HCT116 (cell line): Measurements from ENCODE around the gene CORO2B. TPM values are rescaled to one million over a fixed set of nuclear protein-coding genes. Genes with fewer than 3 reads are reported as not detected.

Experiments
- ATAC-seq: fragments of 200-7000 bp; cut with Tn5 transposase; 2 replicates; pipeline ENCODE4 v1.9.1; 2020; ENCODE audit warnings: mild to moderate bottlenecking, moderate library complexity
- BruUV-seq: library from RNA; stranded (reverse); fragments of 400-500 nt; replicated peaks from 2 replicates; lab custom pipeline; 2021; lab: Mats Ljungman, UMichigan
- CTCF ChIA-PET: fragments of 300-600 bp; sonication (Branson Sonifier 250); formaldehyde crosslinking; loops from one replicate; lab custom pipeline; 2021; ENCODE audit warnings: antibody characterized with exemption; lab: Charles Lee
- POLR2A ChIA-PET: fragments of 300-600, 350-600 bp; sonication (Branson Sonifier 250); formaldehyde crosslinking; loops from one replicate; lab custom pipeline; 2021; ENCODE audit warnings: antibody characterized with exemption; lab: Charles Lee
- RAD21 ChIA-PET, 2 experiments: fragments of 300-600 bp; sonication (Branson Sonifier 250); formaldehyde crosslinking; loops; one replicate each; lab custom pipeline; 2023; ENCODE audit warnings: low total read pairs in 2 of 2; ENCODE audit not compliant: uncharacterized antibody in 2 of 2, unreplicated experiment in 2 of 2, low non-redundant PET in 1 of 2; lab: Charles Lee
- DNase-seq: peaks from one replicate; pipeline ENCODE4 v3.0.0-alpha.2; 2010; ENCODE audit warnings: low read depth, low spot score
- H2AFZ ChIP-seq: fragments of 200-600 bp; shearing (Covaris generic), sonication (generic); 2 replicates; pipeline ENCODE4 v1.6.1; 2017; ENCODE audit warnings: low read depth, mixed run types, mixed read lengths, antibody characterized with exemption, low read length; ENCODE audit not compliant: poor library complexity, severe bottlenecking
- H3K27ac ChIP-seq: 2 replicates; pipeline ENCODE4 v1.5.1; 2012; ENCODE audit warnings: low read depth, low read length
- H3K27me3 ChIP-seq: fragments of 200-600 bp; sonication (generic); 2 replicates; pipeline ENCODE4 v1.6.1; 2016; ENCODE audit warnings: mixed run types, low read length, mixed read lengths; ENCODE audit not compliant: insufficient read depth
- H3K36me3 ChIP-seq, 2 experiments: fragments of 200-500 bp in 1 of 2; fragments of 200-600 bp in 1 of 2; sonication (Bioruptor generic) in 1 of 2; sonication (generic) in 1 of 2; 2 replicates each; pipeline versions ENCODE4 v1.5.1 to v1.6.1; 2014 to 2016; ENCODE audit warnings: low read length in 2 of 2, inconsistent platforms in 1 of 2, mixed read lengths in 1 of 2, mixed run types in 1 of 2; ENCODE audit not compliant: insufficient read depth in 2 of 2, control insufficient read depth in 1 of 2
- H3K4me1 ChIP-seq, 2 experiments: fragments of 200-600 bp in 1 of 2; sonication (generic) in 1 of 2; 2 replicates each; pipeline versions ENCODE4 v1.5.1 to v1.6.1; 2012 to 2017; ENCODE audit warnings: low read length in 2 of 2, inconsistent platforms in 1 of 2, mild to moderate bottlenecking in 1 of 2, mixed read lengths in 1 of 2, mixed run types in 1 of 2, moderate library complexity in 1 of 2; ENCODE audit not compliant: insufficient read depth in 2 of 2, control insufficient read depth in 1 of 2
- H3K4me2 ChIP-seq: fragments of 200-600 bp; sonication (generic); 2 replicates; pipeline ENCODE4 v1.6.1; 2017; ENCODE audit warnings: mixed run types, low read length, mixed read lengths
- H3K4me3 ChIP-seq, 2 experiments: fragments of 200-600 bp in 1 of 2; sonication (generic) in 1 of 2; replicated peaks in 1 of 2; 2 replicates each; pipeline ENCODE4 v1.5.1; 2011 to 2016; ENCODE audit warnings: low read length in 2 of 2, control low read depth in 1 of 2, low read depth in 1 of 2, mild to moderate bottlenecking in 1 of 2, mixed read lengths in 1 of 2, mixed run types in 1 of 2
- H3K79me2 ChIP-seq: fragments of 200-600 bp; sonication (generic); 2 replicates; pipeline ENCODE4 v1.6.1; 2017; ENCODE audit warnings: mild to moderate bottlenecking, mixed run types, low read length, moderate library complexity, mixed read lengths; ENCODE audit not compliant: insufficient read depth
- H3K9ac ChIP-seq: fragments of 200-600 bp; sonication (generic); 2 replicates; pipeline ENCODE4 v1.6.1; 2016; ENCODE audit warnings: low read length, mixed read lengths
- H3K9me2 ChIP-seq: fragments of 200-600 bp; sonication (generic), shearing (Covaris generic); 2 replicates; pipeline ENCODE4 v1.6.1; 2017; ENCODE audit warnings: mixed run types, mild to moderate bottlenecking, moderate library complexity; ENCODE audit not compliant: insufficient read depth
- H3K9me3 ChIP-seq, 2 experiments: fragments of 200-500 bp in 1 of 2; fragments of 200-600 bp in 1 of 2; sonication (Bioruptor generic) in 1 of 2; sonication (generic) in 1 of 2; 2 replicates each; pipeline ENCODE4 v1.6.1; 2014 to 2017; ENCODE audit warnings: low read length in 2 of 2, mixed read lengths in 2 of 2, inconsistent platforms in 1 of 2, low read depth in 1 of 2, mild to moderate bottlenecking in 1 of 2, mixed run types in 1 of 2, moderate library complexity in 1 of 2; ENCODE audit not compliant: control insufficient read depth in 1 of 2, insufficient read depth in 1 of 2
- H4K20me1 ChIP-seq: fragments of 200-600 bp; sonication (generic), shearing (Covaris generic); 2 replicates; pipeline ENCODE4 v1.6.1; 2017; ENCODE audit warnings: mixed run types, mild to moderate bottlenecking, moderate library complexity; ENCODE audit not compliant: insufficient read depth
- CEBPB ChIP-seq: IDR thresholded peaks from 2 replicates; pipeline ENCODE4 v1.6.1; 2012; ENCODE audit warnings: low read depth
- EGR1 ChIP-seq: IDR thresholded peaks from 2 replicates; pipeline ENCODE4 v1.6.1; 2012; ENCODE audit warnings: low read depth
- JUND ChIP-seq: IDR thresholded peaks from 2 replicates; pipeline ENCODE4 v1.6.1; 2012
- POLR2AphosphoS5 ChIP-seq: IDR thresholded peaks from 2 replicates; pipeline ENCODE4 v1.6.1; 2011; ENCODE audit warnings: mild to moderate bottlenecking, low read depth, low read length, moderate library complexity
- RAD21 ChIP-seq: IDR thresholded peaks from 2 replicates; pipeline ENCODE4 v1.6.1; 2012; ENCODE audit warnings: low read depth, mild to moderate bottlenecking
- SRF ChIP-seq: IDR thresholded peaks from 2 replicates; pipeline ENCODE4 v1.6.1; 2012; ENCODE audit warnings: low read depth
- TCF7L2 ChIP-seq: IDR thresholded peaks from 2 replicates; pipeline ENCODE4 v1.7.0; 2011; ENCODE audit warnings: borderline replicate concordance, inconsistent platforms; ENCODE audit not compliant: insufficient read depth, insufficient read length; ENCODE audit errors: extremely low read depth
- YY1 ChIP-seq: IDR thresholded peaks from 2 replicates; pipeline ENCODE4 v1.6.1; 2011; ENCODE audit warnings: low read length, low read depth, moderate library complexity, mild to moderate bottlenecking; ENCODE audit not compliant: insufficient replicate concordance; ENCODE audit errors: extremely low read depth
- ZFX ChIP-seq: fragments of 450-650 bp; IDR thresholded peaks from 2 replicates; pipeline ENCODE4 v1.6.1; 2017
- ZNF274 ChIP-seq: fragments of 200-500 bp; sonication (Bioruptor generic); IDR thresholded peaks from 2 replicates; pipeline ENCODE4 v1.6.1; 2014; ENCODE audit warnings: mild to moderate bottlenecking, low read depth, low read length, inconsistent platforms
- intact Hi-C: fragments of 100-400 bp; cut with micrococcal nuclease; formaldehyde crosslinking; loops from 2 replicates; pipeline ENCODE4 v1.10.0; 2022
- total RNA-seq: library from RNA; stranded (reverse); gene quantifications from one replicate; pipeline ENCODE4 v1.2.1, GENCODE V29; 2021; ENCODE audit not compliant: unreplicated experiment
- TF ChIP-seq, protein P1 (sequence below): IDR thresholded peaks from 2 replicates; pipeline ENCODE4 v1.6.1; 2012
- TF ChIP-seq, protein P2 (sequence below): IDR thresholded peaks from 2 replicates; pipeline ENCODE4 v1.6.1; 2012; ENCODE audit warnings: low read depth
- TF ChIP-seq, protein P3 (sequence below), 3 experiments: fragments of 200-600 bp in 1 of 3; sonication (generic) in 1 of 3; IDR thresholded peaks in 2 of 3; conservative IDR thresholded peaks in 1 of 3; 2 replicates each; pipeline ENCODE4 v1.5.1; 2012 to 2017; ENCODE audit warnings: low read depth in 2 of 3, low read length in 2 of 3, antibody characterized with exemption in 1 of 3, borderline replicate concordance in 1 of 3, control low read depth in 1 of 3, mild to moderate bottlenecking in 1 of 3, mixed read lengths in 1 of 3, mixed run types in 1 of 3, moderate library complexity in 1 of 3; ENCODE audit not compliant: insufficient read depth in 1 of 3
- TF ChIP-seq, protein P4 (sequence below): IDR thresholded peaks from 2 replicates; pipeline ENCODE4 v1.6.1; 2012

Gene CORO2B
- total RNA-seq, 1 experiment from 2014 or later, result 2.8 TPM

DNA sequence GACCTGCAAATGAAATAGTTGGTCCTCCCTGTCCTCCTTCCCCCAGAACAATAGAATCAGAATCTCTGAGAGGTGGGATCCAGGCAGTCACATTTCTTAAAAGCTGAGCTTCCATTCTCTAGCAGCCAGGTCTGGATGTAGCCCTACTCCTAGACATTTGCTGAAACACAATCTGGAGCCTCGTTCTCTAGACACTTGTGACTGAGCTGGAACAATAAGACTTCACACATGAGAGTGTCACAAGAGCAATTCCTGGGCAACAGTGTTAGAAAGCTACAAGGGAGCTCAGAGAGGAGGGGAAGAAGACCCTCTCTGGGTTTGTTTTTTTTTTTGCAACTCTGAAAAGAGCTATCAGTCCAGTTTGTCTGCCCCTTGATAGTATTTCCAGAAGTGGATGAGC, 14.5 kb downstream of the CORO2B start:
- Histone ChIP-seq H3K9me3 (no peaks in the 10 kb centered on the region), H3K36me3 (no peaks in the 10 kb centered on the region), H2AFZ (no peak overlapping the region), H3K27me3 (no peaks in the 10 kb centered on the region), H3K4me1 (peaks cover 0 to 9% of the 10 kb centered on the region in 2 experiments; a peak in 2 of 4 replicates), H3K4me3 (no peak overlapping the region), H3K79me2 (no peaks in the 10 kb centered on the region), H3K9me2 (no peaks in the 10 kb centered on the region), H4K20me1 (no peaks in the 10 kb centered on the region), H3K27ac (no peak overlapping the region), H3K4me2 (no peak overlapping the region), H3K9ac (no peak overlapping the region)
- ATAC-seq (no peak), DNase-seq (no peak)
- intact Hi-C loops, result no loop called here
- ChIA-PET CTCF (no interaction called here), RAD21 (no interaction called here), POLR2A (interaction anchor here (0.5 kb wide), 1 partner anchor 753 kb away, joined by 5 read pairs; no protein-coding TSS in a partner anchor)
- BruUV-seq, result no TSS peak
- TF ChIP-seq EGR1 (no peak), YY1 (no peak), CEBPB (no peak), JUND (no peak), SRF (no peak), RAD21 (no peak), ZNF274 (no peak), POLR2AphosphoS5 (no peak), TCF7L2 (no peak), ZFX (no peak)
- TF ChIP-seq, protein P1, sequence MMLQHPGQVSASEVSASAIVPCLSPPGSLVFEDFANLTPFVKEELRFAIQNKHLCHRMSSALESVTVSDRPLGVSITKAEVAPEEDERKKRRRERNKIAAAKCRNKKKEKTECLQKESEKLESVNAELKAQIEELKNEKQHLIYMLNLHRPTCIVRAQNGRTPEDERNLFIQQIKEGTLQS, result no peak
- TF ChIP-seq, protein P2, sequence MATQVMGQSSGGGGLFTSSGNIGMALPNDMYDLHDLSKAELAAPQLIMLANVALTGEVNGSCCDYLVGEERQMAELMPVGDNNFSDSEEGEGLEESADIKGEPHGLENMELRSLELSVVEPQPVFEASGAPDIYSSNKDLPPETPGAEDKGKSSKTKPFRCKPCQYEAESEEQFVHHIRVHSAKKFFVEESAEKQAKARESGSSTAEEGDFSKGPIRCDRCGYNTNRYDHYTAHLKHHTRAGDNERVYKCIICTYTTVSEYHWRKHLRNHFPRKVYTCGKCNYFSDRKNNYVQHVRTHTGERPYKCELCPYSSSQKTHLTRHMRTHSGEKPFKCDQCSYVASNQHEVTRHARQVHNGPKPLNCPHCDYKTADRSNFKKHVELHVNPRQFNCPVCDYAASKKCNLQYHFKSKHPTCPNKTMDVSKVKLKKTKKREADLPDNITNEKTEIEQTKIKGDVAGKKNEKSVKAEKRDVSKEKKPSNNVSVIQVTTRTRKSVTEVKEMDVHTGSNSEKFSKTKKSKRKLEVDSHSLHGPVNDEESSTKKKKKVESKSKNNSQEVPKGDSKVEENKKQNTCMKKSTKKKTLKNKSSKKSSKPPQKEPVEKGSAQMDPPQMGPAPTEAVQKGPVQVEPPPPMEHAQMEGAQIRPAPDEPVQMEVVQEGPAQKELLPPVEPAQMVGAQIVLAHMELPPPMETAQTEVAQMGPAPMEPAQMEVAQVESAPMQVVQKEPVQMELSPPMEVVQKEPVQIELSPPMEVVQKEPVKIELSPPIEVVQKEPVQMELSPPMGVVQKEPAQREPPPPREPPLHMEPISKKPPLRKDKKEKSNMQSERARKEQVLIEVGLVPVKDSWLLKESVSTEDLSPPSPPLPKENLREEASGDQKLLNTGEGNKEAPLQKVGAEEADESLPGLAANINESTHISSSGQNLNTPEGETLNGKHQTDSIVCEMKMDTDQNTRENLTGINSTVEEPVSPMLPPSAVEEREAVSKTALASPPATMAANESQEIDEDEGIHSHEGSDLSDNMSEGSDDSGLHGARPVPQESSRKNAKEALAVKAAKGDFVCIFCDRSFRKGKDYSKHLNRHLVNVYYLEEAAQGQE, result no peak
- TF ChIP-seq, protein P3, sequence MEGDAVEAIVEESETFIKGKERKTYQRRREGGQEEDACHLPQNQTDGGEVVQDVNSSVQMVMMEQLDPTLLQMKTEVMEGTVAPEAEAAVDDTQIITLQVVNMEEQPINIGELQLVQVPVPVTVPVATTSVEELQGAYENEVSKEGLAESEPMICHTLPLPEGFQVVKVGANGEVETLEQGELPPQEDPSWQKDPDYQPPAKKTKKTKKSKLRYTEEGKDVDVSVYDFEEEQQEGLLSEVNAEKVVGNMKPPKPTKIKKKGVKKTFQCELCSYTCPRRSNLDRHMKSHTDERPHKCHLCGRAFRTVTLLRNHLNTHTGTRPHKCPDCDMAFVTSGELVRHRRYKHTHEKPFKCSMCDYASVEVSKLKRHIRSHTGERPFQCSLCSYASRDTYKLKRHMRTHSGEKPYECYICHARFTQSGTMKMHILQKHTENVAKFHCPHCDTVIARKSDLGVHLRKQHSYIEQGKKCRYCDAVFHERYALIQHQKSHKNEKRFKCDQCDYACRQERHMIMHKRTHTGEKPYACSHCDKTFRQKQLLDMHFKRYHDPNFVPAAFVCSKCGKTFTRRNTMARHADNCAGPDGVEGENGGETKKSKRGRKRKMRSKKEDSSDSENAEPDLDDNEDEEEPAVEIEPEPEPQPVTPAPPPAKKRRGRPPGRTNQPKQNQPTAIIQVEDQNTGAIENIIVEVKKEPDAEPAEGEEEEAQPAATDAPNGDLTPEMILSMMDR (IDR thresholded peaks at IDR 0.05 in 2 of 3, conservative IDR thresholded peaks at IDR 0.05 in 1 of 3; ENCODE audit: borderline replicate concordance in 1 of 3, insufficient read depth in 1 of 3, low read depth in 2 of 3, low read length in 2 of 3), result no peak
- TF ChIP-seq, protein P4, sequence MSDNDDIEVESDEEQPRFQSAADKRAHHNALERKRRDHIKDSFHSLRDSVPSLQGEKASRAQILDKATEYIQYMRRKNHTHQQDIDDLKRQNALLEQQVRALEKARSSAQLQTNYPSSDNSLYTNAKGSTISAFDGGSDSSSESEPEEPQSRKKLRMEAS, result no peak
